ENCODE measurements around the gene DENND5A.
A peak's percentile ranks its signal among the peaks of the same experiment; 100 is the strongest.
"Not testable (repeated sequence)": the region's sequence is repeated elsewhere in the genome, so short reads cannot be mapped to it uniquely, and the experiment has no call there.

The DENND5A gene

DNA sequence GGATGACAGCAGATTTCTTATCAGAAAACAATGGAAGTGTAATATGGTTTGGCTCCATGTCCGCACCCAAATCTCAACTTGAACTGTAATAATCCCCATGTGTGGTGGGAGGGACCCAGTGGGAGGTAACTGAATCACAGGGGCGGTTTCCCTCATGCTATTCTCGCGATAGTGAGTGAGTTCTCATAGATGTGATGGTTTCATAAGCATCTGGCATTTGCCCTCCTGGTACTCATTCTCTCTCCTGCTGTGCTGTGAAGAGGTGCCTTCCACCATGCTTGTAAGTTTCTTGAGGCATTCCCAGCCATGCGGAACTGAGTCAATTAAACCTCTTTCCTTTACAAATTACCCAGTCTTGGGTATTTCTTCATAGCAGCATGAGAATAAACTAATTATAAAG is 92.8 kb downstream of the DENND5A start:
- DNase-seq = no peak

DNA sequence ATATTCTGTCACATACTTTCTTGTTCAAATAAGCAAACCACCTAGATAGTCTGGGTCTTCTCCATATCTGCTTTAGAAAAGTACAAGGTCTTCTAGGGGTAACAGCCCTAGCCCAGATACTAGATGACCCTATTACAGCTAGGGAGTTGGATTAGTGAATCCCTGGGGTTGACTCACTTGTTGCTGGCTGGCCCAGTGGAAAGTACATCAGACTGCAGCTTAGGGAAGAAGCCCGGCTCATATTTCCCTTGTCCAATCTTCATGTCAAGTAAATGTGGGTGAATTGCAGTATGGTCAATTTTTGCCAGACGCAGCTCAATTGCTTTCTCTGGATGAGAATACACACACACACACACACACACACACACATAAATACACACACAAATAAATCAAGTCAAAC is 94.7 kb downstream of the DENND5A start:
- no peak for DNase-seq

DNA sequence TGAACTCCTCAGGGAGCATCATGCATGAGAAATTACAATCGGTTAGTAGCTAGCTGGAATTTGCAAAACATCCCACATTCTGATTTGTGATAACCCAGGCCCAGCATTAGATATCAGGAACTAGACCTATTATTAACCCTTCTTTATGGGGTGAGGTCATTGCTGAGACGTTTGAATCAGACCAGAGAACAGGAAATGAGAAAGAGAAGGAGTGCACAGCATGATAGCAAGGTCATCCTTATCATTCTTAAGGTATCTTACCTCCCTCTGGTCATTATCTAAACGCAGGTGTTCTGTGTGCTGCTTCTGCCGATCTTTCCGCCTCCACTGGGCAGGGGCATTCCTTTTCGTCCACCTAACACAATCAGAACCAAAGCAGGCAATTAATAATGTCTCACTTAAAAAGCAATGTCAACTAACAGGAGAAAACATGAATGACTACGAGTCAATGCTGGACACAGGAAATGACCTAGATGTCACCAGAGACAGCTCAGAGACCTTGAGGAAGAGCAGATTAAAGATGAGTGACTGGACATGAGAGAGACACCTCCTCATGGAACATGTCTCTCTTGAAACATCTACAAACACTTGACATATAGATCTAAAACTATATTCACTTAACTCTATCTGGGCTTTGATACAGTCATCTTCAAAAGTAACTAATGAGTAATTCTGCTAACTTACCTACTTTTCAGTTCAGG is 95.4 kb downstream of the DENND5A start:
- DNase-seq = peak; percentile 18

DNA sequence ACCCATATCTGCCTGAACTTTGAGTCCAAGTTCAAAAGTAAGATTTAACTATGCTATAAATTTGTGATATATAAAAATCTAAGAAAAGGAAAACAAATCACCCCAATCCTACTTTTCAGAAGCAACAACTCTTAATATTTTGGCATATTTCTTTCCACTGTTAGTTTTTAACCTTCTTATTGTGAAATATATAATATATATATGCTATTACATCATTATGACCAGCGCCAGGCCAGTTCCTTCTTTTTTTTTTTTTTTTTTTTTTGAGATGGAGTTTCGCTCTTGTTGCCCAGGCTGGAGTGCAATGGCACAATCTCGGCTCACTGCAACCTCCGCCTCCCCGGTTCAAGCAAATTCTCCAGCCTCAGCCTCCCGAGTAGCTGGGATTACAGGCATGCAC is 103.2 kb downstream of the DENND5A start:
- not testable (repeated sequence) for DNase-seq

DNA sequence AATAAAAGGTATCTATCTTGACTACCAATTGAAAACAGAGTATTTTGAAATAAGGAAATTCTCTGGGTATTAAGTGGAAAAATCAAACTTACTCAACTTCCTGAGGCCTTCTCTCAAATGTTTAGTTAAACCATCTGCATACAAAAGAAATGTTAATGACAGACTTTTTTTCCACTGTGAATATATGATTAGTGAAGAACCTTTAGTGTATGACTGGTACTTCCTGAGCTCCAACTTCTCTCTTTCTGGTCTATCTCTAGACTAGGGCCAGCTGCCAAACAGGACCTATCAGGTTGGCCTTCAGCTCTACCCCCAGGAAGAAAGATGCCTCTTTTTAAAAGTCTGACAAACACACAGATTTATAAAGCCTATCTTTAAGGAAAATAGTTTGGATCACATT is 105.0 kb downstream of the DENND5A start:
- DNase-seq = no peak

DNA sequence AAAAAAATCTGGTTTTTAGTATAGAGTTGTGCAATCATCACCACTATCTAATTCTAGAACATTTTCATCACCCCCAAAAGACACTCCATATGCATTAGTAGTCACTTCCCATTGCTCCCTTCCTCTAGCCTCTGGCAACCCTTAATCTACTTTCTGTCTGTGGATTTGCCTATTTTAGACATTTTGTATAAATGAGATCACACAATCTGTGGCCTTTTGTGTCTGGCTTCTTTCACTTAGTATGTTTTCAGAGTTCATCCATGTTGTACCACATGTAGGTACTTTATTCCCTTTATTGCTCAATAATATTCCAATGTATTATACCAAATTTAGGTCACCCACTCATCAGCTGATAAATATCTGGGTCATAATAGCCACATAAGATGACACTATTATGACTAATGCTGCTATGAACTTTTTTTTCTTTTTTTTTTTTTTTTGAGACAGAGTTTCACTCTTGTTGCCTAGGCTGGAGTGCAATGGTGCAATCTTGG is 106.2 kb downstream of the DENND5A start:
- no peak for DNase-seq

DNA sequence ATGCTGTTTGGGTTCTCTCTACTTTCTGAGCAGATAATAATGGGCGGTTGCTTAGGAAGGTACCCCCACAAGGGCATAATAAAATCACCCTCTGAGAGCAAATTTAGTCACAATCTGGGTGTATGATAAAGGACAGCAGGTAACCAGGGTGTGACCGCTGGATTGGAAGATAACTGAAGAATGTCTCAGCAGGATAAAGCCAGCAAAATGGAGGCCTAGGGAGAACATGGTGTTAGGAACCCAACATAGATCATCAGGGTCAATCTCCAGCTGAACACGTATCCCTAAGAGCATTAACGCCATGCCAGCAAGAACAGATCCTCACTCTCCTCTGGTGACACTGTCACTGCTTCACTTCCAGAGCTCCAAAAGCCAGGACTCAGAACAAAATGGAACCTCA is 109.2 kb downstream of the DENND5A start:
- no peak for DNase-seq

DNA sequence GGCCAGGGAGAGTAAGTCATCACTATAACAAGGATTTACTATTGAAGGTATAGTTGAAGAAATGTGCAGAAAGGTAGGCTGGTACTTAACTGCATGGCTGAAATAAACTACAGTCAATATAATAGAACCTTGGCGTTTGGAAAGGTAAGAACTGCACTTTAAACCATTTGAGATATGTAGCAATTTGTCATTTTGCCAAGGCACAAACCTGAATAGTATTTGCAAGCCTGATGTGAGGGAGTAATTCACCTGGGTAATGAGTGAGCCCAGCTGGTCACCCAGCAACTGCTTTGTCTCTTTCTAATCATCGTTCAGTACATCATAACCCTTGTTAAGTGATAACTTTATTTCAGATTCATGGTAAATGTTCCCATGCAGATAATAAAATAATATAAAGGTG is 111.5 kb downstream of the DENND5A start:
- DNase-seq = no peak

DNA sequence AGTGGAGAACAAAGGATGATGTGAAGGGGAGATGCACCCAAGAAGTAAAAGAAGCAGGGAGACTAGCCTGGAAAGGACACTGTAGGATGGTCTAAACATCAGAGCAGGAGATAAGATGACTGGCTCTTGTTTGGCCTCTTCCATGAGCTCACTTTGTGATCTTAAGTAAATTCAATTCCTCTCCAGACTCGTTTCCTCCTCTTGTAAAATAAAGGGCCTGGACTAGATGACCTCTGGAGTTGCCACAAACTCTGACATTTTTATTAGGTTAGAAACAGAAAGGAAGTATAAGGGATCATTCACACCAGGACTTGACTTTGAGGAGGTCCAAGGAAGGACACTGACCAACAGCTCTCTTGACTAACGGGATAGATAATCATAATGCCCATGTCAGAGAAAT is 113.5 kb downstream of the DENND5A start:
- DNase-seq = no peak

DNA sequence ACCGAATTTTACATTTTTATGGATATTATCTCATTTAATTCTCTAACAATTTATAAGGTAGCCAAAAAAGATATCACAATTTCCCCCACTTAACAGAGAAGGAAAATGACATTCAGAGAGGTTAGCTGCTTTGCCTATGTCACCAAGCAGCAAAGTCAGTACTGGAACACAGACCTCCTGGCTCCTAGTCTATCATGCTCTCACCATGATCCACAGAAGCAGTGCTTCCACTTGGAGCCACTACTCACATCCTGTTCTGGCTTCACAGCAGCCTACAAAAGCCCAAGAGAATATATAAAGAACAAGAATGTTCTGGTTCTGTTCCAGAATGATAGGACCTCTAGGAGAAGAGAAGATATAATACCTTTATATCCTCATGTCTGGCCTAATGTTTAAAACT is 114.2 kb downstream of the DENND5A start:
- no peak for DNase-seq

DNA sequence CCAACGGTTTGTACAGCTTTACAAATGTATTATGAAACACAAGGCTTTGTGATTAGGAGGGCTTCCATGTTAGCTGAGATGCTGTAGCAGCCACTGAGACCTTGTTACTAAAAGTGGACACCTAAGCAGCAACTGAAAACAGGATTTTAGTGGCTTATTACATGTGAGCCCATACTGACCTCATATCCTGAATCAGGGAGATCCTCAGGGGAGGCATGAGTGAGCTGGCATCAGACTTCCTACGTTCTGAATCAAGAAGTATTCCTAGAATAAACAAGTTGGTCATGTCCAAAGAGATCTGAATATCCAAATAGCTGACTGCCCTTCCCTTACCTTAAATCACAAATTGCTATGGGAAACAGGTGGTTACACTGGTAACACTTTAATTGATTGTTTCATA is 114.6 kb downstream of the DENND5A start:
- DNase-seq = no peak

DNA sequence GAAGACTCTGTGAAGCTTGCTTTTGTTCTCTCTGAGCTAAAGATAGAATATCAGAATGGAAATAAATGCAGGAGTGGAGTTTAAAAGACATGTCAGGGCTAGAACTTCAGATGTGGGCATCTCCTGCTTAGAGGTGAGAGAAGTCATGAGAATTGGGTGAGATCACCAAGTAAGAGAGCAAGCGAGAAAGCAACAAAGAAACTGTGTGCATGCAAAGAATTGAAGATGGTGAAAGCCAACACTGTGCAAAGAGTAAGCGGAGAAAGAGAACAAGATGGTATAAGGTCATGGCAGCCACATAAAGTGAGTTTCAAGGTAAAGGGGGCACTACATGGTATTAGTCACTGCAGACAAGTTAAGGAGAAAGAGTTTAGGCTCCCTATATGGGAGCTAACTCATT is 116.4 kb downstream of the DENND5A start:
- DNase-seq = no peak

DNA sequence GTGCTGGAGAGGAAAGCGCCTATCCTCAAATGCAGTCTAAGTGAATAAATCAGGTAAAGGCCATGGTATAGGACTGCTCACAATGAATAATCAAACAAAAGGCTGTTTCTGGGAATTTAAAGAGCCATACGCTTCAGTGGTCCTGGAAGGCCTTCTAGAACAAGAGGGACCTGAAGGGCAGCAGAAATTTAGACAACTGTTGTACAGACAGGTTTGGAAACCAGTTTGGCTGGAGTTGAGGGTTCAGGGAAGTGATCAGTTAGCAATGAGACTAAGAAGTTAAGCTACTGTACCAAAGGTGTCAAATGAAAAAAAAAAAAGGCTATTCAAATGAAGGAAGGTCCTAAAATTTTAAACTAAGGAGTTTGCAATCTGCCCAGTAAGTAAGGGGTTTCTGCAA is 117.1 kb downstream of the DENND5A start:
- no peak for DNase-seq

DNA sequence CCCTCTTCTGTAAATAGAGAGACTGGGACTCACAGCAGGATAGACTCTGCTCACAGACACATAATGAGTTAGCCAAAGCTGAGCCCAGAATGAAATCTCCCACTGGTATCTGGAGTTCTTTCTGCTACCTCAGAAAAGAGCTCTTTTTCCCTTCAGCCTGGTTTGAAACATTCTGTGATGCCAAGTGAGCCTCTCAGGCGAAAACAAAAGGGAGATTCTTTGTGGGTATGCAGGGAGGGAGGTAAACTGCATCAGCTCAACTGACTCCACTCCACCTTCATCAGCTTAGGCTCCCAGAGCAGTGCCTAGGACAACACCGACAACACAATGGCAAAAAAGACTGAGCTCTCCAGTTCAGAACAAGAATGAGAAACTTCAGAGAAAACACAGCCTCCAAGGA is 118.7 kb downstream of the DENND5A start:
- no peak for DNase-seq

DNA sequence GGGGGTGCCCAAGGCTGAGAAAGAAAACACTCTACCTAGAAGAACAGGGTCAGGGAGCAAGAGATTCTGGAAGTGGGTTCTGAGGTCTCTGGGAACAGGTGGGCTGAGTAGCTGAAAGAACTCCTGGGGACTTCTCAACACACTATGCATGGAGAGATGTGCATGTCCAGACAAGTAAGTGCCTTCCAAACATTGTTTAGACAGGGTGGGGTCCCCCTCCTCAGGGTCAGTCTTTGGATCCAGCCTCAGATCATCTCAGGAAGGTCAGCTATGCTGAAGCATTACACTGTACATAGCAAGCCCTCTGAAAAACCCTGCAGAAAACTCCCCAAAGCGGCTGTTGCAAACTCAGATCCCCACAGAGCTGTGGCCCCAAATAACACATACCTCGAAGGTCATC is 119.9 kb downstream of the DENND5A start:
- no peak for DNase-seq

DNA sequence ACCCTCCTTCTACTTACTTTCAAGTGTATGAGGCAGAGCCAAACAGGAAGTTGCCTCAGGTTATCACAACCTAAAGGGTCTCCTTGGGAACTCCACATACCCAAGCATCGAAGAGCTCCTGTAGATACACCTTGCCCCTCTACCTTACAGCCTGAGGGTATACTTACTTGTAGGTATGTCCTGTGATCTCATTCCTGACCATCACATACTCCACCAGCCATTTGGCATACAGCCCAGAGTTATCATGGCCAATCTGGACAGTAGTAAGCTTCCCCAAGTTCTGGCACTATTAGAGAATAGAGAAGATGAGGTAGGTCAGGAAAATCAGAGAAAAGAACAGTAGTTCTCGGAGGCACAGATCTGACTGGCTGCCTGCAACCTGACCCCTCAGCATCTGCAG is 120.3 kb downstream of the DENND5A start:
- no peak for DNase-seq

DNA sequence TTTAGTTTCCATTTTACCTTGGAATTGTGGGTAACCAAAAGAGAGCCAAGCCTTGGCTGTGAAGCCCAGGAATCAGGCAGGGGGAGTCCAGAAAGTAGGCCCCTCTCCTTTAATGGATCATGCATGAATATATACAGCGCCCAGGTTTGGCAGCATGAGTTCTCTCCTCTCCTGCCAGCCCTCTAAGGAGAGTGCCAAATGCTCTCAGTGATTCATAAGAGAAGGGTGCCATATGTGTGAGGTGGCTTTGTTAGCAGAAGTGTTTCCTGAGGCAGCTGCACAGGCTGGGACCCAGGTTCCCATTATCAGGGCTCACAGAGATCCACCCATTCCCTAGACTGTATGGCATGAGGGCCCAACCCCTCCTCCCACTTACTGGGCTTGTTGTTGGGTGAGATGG is 121.4 kb downstream of the DENND5A start:
- DNase-seq = no peak

DNA sequence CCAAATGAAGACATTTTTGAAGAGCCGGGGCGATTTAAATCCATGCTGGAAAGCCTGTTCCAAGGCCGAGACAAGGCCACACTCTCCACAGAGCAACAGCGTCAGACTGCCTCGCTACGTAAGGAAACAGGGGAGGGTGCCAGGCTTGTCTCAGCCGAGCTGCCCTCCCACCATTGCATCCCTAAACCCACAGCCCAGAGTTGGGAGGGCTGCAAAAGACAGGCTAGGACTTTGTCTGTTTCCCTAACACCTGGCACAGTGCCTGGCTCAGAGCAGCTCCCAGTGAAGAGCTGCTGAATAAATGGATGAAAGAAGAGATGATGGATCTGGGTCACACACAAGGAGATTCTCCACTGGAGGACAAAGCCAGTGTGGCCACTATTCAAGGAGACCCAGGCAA is 122.4 kb downstream of the DENND5A start:
- DNase-seq = no peak

DNA sequence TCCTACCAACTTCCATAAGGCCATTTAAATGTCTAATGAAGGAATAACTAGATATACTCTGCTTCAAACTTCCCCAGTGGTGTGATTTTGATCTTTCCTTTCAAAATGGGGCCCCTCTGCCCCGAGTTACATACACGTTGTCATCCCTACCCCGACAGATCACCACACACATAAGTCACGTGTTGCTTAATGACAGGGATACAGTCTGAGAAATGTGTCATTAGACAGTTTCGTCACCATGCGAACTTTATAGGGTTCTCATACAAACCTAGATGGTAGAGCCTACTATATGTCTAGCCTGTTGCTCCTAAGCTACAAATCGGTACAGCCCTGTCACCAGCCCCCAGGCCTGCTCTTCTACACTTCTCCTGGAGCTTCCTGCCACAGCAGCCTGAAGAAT is 124.0 kb downstream of the DENND5A start:
- no peak for DNase-seq

DNA sequence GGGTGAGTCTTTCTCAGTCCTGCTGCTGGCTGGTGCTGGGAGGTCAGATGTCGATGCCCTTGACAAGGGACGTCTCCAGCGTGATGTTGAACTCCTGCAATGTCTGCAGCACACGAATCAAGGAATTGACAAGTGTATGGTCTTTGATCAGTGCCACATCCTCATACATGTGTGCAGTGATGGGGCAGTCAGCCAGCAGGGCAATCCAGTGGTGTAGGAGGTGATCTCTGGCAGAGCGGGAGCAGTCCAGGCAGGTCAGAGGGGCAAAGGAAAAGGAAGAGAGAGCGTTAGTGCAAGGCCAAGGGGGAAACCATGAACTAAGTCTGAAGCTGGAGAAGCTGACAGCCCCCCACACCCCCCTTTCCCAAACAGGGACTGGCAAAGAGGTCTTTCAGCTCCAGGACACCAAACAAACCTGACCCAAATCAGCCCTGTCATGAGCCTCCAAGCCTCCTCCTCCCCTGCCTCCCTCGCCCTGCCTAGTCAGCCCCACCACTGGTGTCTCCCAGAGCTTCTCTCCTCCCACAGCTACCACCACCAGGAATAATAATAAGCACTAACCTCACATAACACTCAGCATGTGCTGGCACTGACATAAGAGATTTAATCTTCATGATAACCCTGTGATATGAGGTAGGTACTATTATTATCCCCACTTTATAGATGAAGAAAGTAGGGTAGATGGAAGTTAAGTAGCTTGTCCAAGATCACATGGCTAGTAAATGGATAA is 125.4 kb downstream of the DENND5A start:
- DNase-seq = no peak

DNA sequence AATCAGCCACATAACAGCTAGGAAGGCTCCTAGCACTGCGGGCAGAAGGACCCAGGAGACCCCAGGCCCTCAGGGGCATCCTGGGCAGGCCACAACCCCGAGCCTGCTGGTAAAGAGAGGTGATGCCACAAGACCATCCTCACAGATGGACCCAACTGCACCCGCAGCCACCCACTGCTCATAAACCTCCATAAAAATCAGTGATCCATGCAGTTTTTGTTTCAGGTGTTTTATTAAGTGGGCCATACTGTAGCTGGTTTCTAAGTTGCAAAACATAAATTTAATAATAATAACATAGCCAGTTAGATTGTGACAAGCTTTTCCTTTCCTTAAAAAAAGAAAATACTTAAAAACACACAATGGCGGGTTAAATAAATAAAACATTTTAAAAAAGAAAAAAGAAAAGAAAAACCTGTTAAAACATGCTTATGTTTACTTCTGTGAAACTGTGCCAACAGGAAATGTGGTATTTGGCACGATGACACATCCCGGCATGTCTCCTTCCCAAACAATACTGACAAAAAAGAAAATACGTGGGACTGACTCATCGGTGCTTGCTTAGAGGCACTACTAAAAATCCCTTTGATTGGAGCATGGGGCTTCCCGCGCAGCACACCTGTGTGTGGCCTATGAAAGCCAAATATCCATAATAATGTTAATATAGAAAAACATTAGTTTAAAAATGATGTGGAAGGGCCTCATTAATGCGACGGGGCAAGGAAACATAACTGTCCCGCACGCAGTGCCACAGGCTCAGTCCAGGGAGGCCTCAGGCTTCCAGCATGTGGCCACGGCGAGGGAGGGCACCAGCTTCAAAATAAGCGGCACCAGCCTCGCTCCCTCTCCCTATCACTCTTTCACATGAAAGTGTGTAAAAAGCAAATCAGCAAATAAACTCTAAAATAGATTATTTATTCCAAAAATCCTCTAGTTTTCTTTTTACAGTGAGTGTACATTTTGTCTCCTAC is 126.3 kb downstream of the DENND5A start:
- peak; percentile 58 for DNase-seq

DNA sequence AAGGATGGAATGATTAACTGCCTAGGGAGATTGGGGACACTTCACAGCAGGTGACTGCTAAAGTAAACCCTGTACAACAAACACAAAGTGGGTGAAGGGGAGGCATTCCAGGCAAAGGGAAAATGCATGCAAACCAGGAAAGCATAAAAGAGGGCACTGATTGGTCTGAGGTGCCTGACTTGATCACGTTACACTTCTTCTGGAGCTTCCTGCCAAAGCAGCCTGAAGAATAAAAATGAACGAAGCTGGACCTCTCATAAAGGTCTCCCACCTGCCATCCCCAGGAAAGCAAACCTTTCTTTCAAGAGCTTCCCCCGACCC is 127.1 kb downstream of the DENND5A start:
- no peak for DNase-seq

DNA sequence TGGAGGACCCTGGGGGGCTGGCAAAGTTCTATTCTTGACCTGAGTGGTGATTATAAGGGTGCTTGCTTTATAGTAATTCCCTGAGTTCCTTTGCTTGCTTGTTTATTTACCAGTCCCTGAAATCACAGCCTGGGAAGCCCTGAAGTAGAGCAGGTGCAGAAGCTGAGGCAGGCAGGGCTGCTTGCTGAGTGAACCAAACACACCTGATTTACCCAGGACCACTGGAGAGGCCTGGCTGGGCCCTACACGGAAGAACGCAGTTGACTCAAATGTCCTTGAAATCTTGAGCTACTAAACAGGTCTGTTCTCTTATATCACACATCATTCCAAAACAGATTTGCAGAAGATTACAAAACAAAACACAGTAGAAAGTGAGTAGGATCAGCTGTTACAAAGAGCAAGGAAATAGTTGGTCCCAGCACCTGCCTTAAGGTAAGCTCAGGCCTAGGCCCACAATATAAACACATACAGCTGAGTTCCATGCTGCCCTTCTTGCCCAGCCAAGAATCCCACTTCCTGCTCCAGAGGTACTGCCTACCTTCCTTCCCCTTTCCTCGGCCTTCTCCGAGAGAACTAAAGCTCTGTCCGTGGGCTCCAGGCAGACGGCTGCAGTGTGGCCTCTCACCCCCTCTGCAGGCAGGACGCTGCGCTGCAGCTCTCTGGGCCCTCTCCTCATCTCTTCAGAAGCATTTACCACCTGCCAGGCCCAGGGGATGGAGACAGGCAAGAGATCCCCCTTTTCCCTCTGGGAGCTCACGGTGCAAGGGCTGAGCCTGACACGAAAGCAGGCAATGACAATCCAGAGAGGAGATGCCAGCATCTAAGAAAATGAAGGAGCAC is 127.6 kb downstream of the DENND5A start:
- DNase-seq = peak; percentile 78
